Measurements from ENCODE around the gene ZNF157.

The ZNF157 gene

GRCh38 chrX:47447607-47448006 is 77.2 kb downstream of the ZNF157 start:
- no peak for DNase-seq (ENCODE audit: low spot score)

DNA sequence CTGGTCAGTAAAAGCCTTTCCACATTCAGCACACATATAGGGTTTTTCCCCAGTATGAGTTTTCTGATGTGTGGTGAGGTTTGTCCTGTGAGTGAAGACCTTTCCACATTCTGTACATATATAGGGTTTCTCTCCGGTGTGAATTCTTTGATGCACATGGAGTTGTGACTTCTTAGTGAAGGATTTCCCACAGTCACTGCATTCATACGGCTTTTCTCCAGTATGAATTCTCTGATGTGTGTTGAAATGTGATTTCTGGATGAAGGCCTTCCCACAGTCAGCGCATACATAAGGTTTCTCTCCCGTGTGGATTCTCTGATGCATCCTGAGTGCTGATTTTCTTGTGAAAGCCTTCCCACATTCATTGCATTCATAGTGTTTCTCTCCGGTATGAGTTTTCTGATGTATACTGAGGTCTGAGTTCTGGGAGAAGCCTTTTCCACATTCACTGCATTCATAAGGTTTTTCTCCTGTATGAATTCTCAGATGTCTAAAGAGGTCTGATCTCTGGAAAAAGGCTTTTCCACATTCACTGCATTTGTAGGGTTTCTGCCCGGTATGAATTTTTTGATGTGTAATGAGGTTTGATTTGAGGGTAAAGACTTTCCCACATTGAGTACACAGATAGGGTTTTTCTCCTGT is 77.9 kb downstream of the ZNF157 start:
- DNase-seq (ENCODE audit: low spot score), result no peak

DNA sequence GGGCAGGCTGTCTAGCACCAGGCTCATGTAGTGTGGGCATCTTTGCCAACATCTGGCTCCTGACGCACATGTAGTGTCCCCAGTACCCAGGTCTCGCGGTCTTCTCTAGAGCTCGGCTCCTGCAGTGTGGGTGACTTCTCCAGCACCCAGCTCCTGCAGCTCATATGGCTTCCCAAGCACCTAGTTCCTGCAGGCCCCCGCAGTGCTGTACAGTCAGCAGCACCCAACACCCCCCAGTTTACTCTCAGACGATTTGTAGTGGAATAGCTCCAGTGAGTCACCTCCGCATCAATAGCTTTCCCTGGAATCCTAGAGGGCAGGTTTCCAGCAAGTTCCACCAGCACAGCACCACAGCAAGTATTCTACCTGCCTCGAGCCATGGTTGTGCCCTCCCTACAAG is 81.7 kb downstream of the ZNF157 start:
- no peak for DNase-seq (ENCODE audit: low spot score)

DNA sequence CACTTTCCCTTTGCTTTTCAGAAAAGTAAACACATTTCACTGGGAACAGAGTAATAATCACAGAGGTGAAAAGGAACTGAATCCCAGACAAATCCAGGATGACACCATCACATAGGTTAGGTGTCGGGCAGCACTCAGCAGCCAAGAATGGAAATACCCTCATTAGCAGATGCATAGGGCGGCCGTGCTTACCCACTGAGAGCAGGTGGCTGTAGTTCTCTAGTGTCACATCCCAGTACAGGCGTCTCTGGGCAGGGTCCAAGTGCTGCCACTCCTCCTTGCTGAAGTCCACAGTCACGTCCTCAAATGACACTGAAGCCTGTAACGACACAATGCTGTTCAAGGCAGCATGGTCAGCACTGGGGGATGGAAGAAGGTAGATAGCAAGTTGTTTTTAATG is 85.7 kb downstream of the ZNF157 start:
- DNase-seq (ENCODE audit: low spot score), result no peak

DNA sequence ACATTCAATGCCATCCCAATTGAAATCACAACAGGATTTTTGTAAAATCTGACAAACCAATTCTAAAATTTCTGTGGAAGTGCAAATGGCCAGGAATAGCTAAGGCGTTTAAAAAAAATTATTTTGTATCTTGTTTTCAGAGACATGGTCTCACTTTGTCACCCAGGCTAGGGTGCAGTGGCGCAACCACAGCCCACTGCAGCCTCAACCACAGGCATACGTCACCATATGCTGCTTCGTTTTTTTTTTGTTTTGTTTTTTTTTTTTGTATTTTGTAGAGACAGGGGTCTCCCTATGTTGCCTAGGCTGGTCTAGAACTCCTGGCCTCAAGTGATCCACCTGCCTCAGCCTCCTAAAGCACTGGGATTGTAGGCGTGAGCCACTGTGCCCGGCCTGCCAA is 88.2 kb downstream of the ZNF157 start:
- no peak for DNase-seq (ENCODE audit: low spot score)

- DNase-seq (ENCODE audit: low spot score), result no peak
These were observed 90.2 kb downstream of the ZNF157 start for GRCh38 chrX:47460561-47460960.

Data from pons (tissue), 1 donor.